K562 treated with DMSO at 1 percent for 4 hours (cell line): ENCODE data around the gene SPATA22. TPM values are rescaled to one million over a fixed set of nuclear protein-coding genes. Genes with fewer than 3 reads are reported as not detected.

ENCODE experiments used
- total RNA-seq: library from RNA; unstranded; fragments of 300-600 nt; gene quantifications from 2 replicates; pipeline ENCODE4 v1.2.3, GENCODE V29; 2022; ENCODE audit not compliant: insufficient read depth

Gene SPATA22, protein sequence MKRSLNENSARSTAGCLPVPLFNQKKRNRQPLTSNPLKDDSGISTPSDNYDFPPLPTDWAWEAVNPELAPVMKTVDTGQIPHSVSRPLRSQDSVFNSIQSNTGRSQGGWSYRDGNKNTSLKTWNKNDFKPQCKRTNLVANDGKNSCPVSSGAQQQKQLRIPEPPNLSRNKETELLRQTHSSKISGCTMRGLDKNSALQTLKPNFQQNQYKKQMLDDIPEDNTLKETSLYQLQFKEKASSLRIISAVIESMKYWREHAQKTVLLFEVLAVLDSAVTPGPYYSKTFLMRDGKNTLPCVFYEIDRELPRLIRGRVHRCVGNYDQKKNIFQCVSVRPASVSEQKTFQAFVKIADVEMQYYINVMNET
- 1.2 TPM in 1 of 2 replicates, not detected in the other for total RNA-seq

GRCh38 chr17:3471599-3471998 lies at the start of gene SPATA22:
Gene SPATA22 (minus strand): TSS chr17:3471819. CDS start chr17:3469325, 2,494 bp downstream.

DNA sequence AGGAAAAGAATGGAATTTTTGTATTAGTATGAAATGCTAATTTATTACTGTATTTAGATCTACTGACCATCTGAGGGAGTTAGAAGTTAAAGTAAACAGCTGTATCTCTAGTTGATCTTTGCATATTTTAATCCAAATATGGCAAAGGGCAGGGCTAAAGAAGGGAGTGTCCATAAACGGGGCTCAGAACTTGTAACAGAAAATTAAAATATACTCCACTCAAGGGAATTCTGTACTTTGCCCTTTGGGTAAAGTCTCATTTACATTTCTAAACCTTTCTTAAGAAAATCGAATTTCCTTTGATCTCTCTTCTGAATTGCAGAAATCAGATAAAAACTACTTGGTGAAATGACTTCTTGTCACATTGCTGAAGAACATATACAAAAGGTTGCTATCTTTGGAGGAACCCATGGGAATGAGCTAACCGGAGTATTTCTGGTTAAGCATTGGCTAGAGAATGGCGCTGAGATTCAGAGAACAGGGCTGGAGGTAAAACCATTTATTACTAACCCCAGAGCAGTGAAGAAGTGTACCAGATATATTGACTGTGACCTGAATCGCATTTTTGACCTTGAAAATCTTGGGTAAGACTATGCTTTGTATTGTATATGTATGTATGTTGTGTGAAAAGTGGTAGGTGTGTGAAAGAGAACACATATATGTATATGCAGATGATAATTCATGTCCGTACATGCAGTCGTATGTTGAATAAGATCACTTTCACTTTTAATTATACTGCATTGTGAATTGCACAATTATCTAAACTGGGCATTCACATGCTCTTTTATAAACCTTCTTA lies 4.4 kb upstream of the SPATA22 start, which contains the start of gene ASPA:
Gene ASPA, plus strand, starts transcription at position 186 of the 799 bp plus-strand sequence. Its CDS starts 163 bp downstream, at position 349.

DNA sequence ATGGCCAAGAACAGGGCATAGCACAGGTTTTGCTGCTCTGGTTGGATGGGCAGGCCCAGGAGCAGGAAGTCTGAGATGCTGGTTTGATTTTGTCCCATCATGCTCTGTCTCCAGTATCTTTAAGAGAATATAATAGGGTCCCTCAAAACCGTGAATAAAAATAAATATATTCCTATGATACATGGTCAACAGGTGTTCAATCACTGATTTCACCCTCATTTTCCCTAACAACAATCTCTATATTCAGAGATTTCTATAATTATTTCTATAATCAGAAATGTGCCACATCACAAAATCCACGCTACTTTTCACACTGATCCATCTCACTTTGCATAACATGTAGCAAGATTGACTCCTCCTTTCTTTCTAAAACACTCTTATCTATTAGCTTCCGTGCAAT lies 37.9 kb downstream of the SPATA22 start, which contains the start of gene OR1E2:
Gene OR1E2, minus strand, starts transcription at position 101 of the 400 bp plus-strand sequence. Its CDS starts 0 bp downstream, at position 101.

DNA sequence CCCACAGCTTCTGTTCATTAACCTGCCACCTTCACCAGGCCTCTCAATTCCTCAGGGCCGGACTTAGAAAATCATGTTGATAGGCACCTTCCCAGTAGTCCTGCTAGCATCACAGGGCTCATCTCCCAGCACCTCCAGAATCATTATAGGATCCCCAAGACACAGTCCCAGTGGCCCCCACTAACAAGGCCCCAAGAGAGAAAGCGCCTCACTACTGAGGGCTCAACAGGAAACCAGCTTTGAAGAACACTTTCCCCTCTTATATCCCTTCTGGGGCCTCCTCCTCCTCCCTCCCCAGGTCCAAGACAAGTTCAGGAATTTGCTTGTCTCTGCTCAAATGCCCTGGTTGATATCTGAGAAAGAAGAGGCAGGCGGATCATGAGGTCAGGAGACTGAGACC lies 60.5 kb downstream of the SPATA22 start, which contains the start of gene OR3A3:
Gene OR3A3, plus strand, starts transcription at position 301 of the 400 bp plus-strand sequence.

GRCh38 chr17:3398310-3398709 lies 73.3 kb downstream of the SPATA22 start, which contains the start of gene OR1E1:
Gene OR1E1 (minus strand): TSS chr17:3398410. CDS start chr17:3398410, 0 bp downstream.

Other genes with a start within 250 kb of the SPATA22 start
- not detected in 2 replicates for gene OR3A1, start 173.5 kb downstream of the SPATA22 start, total RNA-seq
- not detected in 2 replicates for gene OR3A2, start 85.5 kb downstream of the SPATA22 start, total RNA-seq
- gene OR1E1, start 73.4 kb downstream of the SPATA22 start, total RNA-seq, result not detected in 2 replicates
- not detected in 2 replicates for gene OR3A3, start 60.4 kb downstream of the SPATA22 start, total RNA-seq
- gene OR1E2, start 38.0 kb downstream of the SPATA22 start, total RNA-seq, result not detected in 2 replicates
- not detected in 2 replicates for gene ASPA, start 4.2 kb upstream of the SPATA22 start, total RNA-seq
- gene TRPV3, start 86.0 kb upstream of the SPATA22 start, total RNA-seq, result not detected in 2 replicates
- 2.5 and 2.8 TPM in 2 replicates for gene TRPV1, start 137.6 kb upstream of the SPATA22 start, total RNA-seq
- gene SHPK, start 164.4 kb upstream of the SPATA22 start, total RNA-seq, result 8.8 and 10.3 TPM in 2 replicates
- 13.6 and 14.9 TPM in 2 replicates for gene CTNS, start 164.9 kb upstream of the SPATA22 start, total RNA-seq
- 25.0 and 36.3 TPM in 2 replicates for gene TAX1BP3, start 196.8 kb upstream of the SPATA22 start, total RNA-seq
- 104 and 118 TPM in 2 replicates for gene EMC6, start 197.0 kb upstream of the SPATA22 start, total RNA-seq
- 4.4 TPM in 1 of 2 replicates, not detected in the other for gene P2RX5, start 224.3 kb upstream of the SPATA22 start, total RNA-seq